NCI-H460 (cell line): ENCODE data around the gene SYNJ2. TPM values are rescaled to one million over a fixed set of nuclear protein-coding genes. Genes with fewer than 3 reads are reported as not detected.

ENCODE experiments used
- DNase-seq: peaks from one replicate; pipeline ENCODE4 v3.0.0-alpha.2; 2016; ENCODE audit warnings: low read depth; ENCODE audit errors: extremely low read depth
- total RNA-seq: library from RNA; depleted of rRNA; stranded (reverse); fragments of >200 nt; shearing (Covaris generic); gene quantifications from 2 replicates; pipeline ENCODE4 v1.2.3, GENCODE V29; 2014

Gene SYNJ2
- total RNA-seq, 1 experiment from 2014 or later, result 3.4 TPM

DNA sequence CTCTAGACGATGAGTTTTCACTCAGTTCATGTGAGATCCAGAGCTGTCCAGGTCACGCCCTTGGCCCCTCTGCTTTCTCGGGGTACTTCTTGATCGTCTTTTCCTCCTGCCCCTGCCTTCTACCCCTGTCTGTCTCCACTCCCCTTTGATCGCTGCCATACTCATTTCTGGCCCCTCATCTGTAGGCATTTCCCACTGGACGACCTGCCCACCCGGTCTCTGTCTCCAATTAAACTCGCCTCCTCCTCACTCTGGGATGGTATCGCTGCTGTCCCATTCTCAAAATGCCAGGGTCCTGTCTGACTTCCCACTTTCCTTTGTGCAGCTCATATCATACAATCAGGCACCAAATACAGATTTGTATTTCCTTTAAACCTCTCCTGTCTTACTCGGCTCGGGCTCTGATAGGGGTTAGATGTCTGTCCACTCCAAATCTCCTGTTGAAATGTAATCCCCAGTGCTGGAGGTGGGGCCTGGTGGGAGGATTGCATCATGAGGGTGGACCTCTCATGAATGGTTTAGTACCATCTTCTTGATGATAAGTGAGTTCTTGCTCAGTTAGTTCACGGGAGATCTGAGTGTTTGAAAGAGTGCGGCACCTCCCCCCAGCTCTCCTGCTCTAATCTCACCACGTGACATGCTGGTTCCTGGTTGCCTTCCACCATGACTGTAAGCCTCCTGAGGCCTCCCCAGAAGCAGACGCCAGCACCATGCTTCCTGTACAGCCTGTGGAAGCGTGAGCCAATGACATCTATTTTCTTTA, 3.5 kb upstream of the SYNJ2 start:
- no peak for DNase-seq

DNA sequence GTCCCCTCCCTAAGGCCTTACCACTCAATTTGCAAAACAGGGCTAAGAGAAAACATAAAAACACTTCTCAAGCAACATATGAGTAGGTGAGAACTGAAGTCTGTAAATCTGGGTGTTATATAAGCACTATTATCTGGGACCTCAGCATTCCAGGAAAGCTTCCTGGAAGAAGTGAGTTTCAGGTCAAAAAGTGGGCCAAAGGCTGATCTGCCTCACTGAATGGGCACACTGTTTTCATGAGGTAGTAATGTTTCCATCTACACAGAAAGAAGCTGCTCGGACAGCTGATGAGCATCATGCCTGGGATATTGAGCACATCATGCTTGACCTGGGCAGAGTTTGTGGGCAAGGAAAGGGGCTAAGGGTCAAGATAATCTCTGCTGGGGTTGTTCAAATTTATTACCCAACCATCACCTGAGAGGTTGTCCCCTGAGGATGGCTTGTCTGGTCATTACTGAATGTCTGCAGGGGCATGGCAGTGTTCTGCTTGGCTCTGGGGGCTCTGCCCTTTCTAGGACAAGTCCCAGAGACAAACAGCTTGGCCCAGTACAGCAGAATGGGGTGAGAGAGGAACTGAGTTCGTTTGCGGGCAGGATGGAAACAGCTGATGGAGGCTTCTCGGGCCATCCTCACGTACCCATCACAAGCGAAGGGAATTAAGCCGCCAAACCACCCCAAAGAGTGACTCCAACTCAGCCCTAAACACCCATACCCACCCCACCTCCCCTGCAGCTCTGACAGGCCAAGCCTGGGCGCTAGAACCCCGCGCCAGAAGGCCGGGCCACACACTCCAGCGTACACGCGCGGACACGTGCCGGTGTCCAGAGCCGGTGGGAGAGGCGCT, 1.2 kb upstream of the SYNJ2 start:
- no peak for DNase-seq

DNA sequence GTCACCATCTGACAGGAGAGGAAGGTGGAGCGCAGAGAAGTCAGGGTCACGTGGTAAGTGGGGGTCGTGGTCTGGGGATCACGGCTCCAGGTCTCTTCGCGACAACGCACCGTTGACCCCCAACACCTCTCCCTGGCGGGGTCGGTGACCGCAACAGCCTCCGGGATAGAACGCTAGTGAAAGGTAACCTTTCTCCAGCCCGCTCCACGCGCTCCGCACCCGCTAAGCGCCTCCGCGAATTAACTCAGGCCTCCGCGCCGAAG, 600 bp upstream of the SYNJ2 start:
- DNase-seq, result no peak

- no peak for DNase-seq
Measured at GRCh38 chr6:157982102-157982562, 469 bp downstream of the SYNJ2 start.

- no peak for DNase-seq
Measured at GRCh38 chr6:157982563-157983405, 1.1 kb downstream of the SYNJ2 start.

DNA sequence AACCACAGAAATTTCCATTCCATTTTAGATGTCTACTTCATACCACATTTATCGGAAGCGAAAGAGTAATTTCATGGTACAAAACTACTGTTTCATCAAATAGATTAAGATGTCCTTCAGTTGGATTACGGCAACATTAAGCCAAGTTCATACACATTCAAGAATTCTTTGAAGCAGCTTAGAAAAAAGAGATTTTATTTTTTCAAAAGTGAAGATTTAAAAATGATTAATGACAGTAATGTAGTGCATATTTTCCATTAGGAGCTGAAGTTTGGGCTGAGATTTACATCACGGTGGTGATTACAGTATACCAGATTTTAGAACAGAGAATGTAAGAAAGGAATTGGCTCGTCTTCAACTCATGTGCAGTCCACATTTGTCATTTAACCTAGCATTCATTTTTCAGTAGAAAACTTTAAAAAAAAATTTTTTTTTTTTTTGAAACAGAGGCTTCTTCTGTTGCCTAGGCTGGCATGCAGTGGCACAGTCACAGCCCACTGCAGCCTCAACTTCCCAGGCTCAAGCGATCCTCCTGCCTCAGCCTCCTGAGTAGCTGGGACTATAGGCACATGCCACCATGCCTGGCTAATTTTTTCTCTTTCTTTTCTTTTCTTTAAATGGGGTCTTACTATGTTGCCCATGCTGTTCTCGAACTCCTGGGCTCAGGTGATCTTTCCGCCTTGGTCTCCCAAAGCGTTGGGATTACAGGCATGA, 1.9 kb downstream of the SYNJ2 start:
- no peak for DNase-seq

DNA sequence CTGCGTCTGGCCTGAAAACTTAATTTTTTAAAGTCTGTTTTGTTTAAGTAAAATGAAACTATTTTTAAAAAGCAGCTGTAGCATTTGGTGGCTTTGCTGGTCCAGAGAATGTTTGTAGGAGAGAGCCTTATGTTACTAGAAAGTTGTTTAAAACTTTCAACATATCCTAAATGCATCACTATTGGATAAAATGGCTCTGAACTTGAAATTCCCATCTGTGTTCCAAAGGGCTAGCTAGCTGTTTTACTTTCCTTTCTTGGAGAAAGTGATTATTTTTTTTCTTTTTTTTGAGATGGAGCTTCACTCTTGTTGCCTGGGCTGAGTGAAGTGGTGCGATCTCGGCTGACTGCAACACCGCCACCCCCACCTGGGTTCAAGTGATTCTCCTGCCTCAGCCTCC, 2.5 kb downstream of the SYNJ2 start:
- DNase-seq, result no peak

DNA sequence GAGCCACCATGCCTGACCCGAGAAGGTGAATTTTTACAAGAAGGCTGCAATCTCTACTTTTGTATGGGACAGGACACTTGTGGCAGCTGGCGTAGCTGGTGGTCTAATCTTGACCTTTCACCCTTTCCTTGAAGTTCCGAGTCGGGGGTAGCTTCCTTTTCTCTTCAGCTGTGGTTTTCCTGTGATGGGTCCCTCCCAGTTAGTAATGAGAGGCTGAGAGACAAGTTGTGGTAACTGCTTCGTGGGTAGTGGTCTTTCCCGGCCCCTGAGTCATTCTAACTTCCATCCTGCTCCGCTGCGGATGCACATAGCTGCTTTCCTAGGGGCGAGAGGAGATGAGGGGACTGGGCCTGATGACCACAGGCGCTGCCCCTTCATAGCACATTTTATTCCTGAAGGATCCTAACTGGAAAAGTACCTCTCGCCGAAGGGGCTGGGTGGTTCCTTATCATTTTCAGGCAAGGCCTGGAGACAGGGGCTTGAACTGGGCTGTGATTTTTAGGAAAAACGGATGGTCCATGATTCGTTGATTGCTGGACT, 3.1 kb downstream of the SYNJ2 start:
- DNase-seq, result no peak

GRCh38 chr6:157985378-157986155, 3.9 kb downstream of the SYNJ2 start:
- no peak for DNase-seq

GRCh38 chr6:157987788-157988699, 6.4 kb downstream of the SYNJ2 start:
- DNase-seq, result no peak

DNA sequence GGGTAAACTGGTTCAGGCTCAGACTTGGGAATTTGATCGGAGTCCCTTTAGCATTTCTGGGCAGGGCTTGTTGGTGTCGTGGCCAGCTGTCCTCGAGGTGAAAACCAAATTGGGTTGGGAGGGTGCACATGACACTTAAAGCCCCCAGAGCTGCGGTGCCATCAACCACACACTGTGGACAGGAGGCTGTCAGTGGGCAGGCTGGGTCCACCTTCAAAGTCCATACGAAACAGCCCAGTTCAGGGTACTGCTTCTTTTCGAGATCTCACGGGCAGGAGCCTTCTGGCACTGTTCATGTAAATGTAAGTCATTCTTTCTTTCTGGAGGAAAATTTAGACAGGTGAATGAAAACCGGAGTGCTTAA, 7.0 kb downstream of the SYNJ2 start:
- no peak for DNase-seq

DNA sequence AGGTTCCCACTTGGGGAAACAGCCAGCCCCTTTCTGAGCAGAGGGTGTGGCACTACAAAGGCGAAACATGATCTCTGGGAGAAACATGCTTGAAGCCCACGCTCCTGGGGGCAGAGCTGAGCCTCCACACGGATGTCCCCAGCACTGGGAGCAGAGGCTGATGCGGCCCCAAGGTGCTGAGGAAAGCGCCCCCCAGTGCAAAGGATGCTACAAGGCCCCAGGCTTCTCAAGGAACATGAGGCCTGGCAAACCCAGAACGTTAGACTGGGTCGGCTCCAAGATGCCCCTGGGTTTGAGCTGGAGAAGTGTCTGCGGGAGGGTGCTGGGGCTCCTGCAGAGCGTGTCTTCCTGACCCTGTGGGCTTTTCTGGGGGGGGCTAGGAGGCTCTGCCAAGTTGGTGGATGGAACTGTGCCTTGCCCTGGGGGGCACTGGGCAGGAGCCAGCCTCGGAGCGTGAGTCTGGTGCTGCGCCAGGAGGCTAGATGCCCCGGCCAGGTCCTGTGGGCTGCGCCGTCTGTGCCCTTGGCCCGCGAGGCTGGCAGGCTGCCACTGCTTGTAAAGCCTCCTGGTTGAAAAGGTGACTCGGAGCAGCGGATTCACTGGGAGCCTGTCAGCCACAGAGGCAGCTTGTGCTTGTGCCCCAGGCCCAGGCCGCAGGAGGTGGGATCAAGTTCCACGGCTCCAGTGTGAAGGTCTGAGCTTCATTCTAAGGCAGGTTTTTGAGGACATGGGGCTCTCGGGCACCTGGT, 8.1 kb downstream of the SYNJ2 start:
- DNase-seq, result no peak

- no peak for DNase-seq
Measured at GRCh38 chr6:157990321-157991066, 8.8 kb downstream of the SYNJ2 start.

DNA sequence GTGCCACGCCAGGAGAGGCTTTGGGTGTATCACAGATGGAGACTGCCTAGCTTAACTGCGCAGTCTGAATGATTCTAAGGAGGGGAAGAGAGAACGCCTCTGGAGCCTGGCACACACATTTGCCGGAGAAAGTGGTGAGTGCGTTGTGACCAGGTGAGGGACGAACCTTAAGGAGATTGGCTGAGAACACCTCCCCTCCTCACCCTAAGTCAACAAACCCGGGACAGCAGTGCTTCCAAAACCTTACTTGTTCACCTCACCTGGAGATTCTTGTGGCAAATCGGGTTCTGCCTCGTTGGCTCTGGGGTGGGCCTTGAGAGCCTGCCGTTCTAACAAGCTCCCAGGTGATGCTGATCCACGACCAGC, 9.4 kb downstream of the SYNJ2 start:
- no peak for DNase-seq

GRCh38 chr6:157993076-157993475, 11.4 kb downstream of the SYNJ2 start:
- no peak for DNase-seq

GRCh38 chr6:157994125-157994795, 12.6 kb downstream of the SYNJ2 start:
- no peak for DNase-seq

GRCh38 chr6:157995458-157995857, 13.8 kb downstream of the SYNJ2 start:
- DNase-seq, result no peak
